Astrocyte (in vitro differentiated cells and primary cell): ENCODE measurements around the gene PCDHGB5. TPM values are rescaled to one million over a fixed set of nuclear protein-coding genes. Genes with fewer than 3 reads are reported as not detected.

Experiments used
- DNase-seq: peaks from one replicate; pipeline ENCODE4 v3.0.0-alpha.2; 2010; ENCODE audit warnings: low read depth
- FAIRE-seq: peaks from 2 replicates; lab custom pipeline; 2011; peaks lifted over from hg19 to GRCh38; lab: Jason Lieb, UNC
- H2AFZ ChIP-seq: 2 replicates; pipeline ENCODE4 v1.6.0; 2012; ENCODE audit warnings: low read depth, low read length, inconsistent platforms
- H3K27ac ChIP-seq: 2 replicates; pipeline ENCODE4 v1.5.1; 2011; ENCODE audit warnings: low read depth, low read length, inconsistent platforms
- H3K27me3 ChIP-seq: 2 replicates; pipeline ENCODE4 v1.6.0; 2011; ENCODE audit warnings: low read length, inconsistent platforms; ENCODE audit not compliant: insufficient read depth
- H3K36me3 ChIP-seq: 2 replicates; pipeline ENCODE4 v1.5.1; 2011; ENCODE audit warnings: low read length, inconsistent platforms; ENCODE audit not compliant: insufficient read depth
- H3K4me1 ChIP-seq: 2 replicates; pipeline ENCODE4 v1.5.1; 2011; ENCODE audit warnings: low read length, inconsistent platforms; ENCODE audit not compliant: insufficient read depth
- H3K4me2 ChIP-seq: 2 replicates; pipeline ENCODE4 v1.6.0; 2012; ENCODE audit warnings: low read length, inconsistent platforms
- H3K4me3 ChIP-seq: 2 replicates; pipeline ENCODE4 v1.5.1; 2011; ENCODE audit warnings: low read depth, mild to moderate bottlenecking, low read length, inconsistent platforms; ENCODE audit not compliant: insufficient read depth
- H3K79me2 ChIP-seq: 2 replicates; pipeline ENCODE4 v1.6.0; 2012; ENCODE audit warnings: mild to moderate bottlenecking, low read length, inconsistent platforms; ENCODE audit not compliant: insufficient read depth
- H3K9ac ChIP-seq: 2 replicates; pipeline ENCODE4 v1.6.0; 2012; ENCODE audit warnings: mild to moderate bottlenecking, low read length, inconsistent platforms
- H3K9me3 ChIP-seq: 2 replicates; pipeline ENCODE4 v1.5.1; 2012; ENCODE audit warnings: low read depth, mild to moderate bottlenecking, low read length, inconsistent platforms; ENCODE audit not compliant: insufficient read depth
- H4K20me1 ChIP-seq: 2 replicates; pipeline ENCODE4 v1.6.0; 2012; ENCODE audit warnings: low read length, inconsistent platforms; ENCODE audit not compliant: insufficient read depth
- H3K27ac Mint-ChIP-seq: one replicate; pipeline ENCODE4 v1.8.0; 2021; ENCODE audit warnings: mild to moderate bottlenecking, mixed read lengths; ENCODE audit not compliant: unreplicated experiment
- H3K27me3 Mint-ChIP-seq: one replicate; pipeline ENCODE4 v1.8.0; 2021; ENCODE audit warnings: low read depth, mixed read lengths; ENCODE audit not compliant: unreplicated experiment
- H3K36me3 Mint-ChIP-seq: one replicate; pipeline ENCODE4 v1.8.0; 2021; ENCODE audit warnings: low read depth, mixed read lengths; ENCODE audit not compliant: unreplicated experiment
- H3K4me1 Mint-ChIP-seq: one replicate; pipeline ENCODE4 v1.8.0; 2021; ENCODE audit warnings: low read depth, mixed read lengths; ENCODE audit not compliant: unreplicated experiment
- H3K4me3 Mint-ChIP-seq: one replicate; pipeline ENCODE4 v1.8.0; 2021; ENCODE audit warnings: mild to moderate bottlenecking, moderate library complexity, mixed read lengths; ENCODE audit not compliant: unreplicated experiment
- H3K9me3 Mint-ChIP-seq: one replicate; pipeline ENCODE4 v1.8.0; 2021; ENCODE audit warnings: mild to moderate bottlenecking, mixed read lengths; ENCODE audit not compliant: unreplicated experiment
- CTCF ChIP-seq: IDR thresholded peaks from 2 replicates; pipeline ENCODE4 v1.5.1; 2011; ENCODE audit warnings: low read depth, mild to moderate bottlenecking, inconsistent platforms, low read length, moderate library complexity; ENCODE audit not compliant: insufficient read depth
- EZH2 ChIP-seq: IDR thresholded peaks from 2 replicates; pipeline ENCODE4 v1.6.1; 2012; ENCODE audit warnings: mild to moderate bottlenecking, low read length, inconsistent platforms; ENCODE audit not compliant: insufficient read depth
- total RNA-seq: library from RNA; stranded (reverse); gene quantifications from 2 replicates; pipeline ENCODE4 v1.2.1, GENCODE V29; 2021

The PCDHGB5 gene
- total RNA-seq, 1 donor from 2014 or later: 2.1 TPM

DNA sequence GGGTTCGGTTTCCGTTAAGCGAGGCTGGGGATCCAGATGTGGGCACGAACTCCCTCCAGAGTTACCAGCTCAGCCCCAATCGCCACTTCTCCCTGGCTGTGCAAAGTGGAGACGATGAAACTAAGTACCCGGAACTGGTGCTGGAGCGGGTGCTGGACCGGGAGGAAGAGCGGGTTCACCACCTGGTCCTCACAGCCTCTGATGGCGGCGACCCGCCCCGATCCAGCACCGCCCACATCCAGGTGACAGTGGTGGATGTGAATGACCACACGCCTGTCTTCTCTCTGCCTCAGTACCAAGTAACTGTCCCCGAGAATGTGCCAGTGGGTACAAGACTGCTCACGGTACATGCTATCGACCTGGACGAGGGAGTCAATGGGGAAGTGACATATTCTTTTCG is 14.4 kb upstream of the PCDHGB5 start:
- Histone ChIP-seq H3K9ac (no peak overlapping the region), H3K4me3 (peak overlapping the region; percentile 62), H3K79me2 (no peaks in the 10 kb centered on the region), H3K4me1 (no peaks in the 10 kb centered on the region), H3K4me2 (peak overlapping the region; percentile 80), H3K27me3 (no peaks in the 10 kb centered on the region), H3K9me3 (peaks cover 30% of the 10 kb centered on the region), H3K27ac (no peak overlapping the region), H3K36me3 (no peaks in the 10 kb centered on the region), H2AFZ (no peak overlapping the region), H4K20me1 (no peaks in the 10 kb centered on the region)
- H3K27me3 Mint-ChIP-seq: no peaks in the 10 kb centered on the region
- FAIRE-seq: no peak
- no peak overlapping the region for H3K27ac Mint-ChIP-seq
- no peak for DNase-seq
- no peaks in the 10 kb centered on the region for H3K4me1 Mint-ChIP-seq
- peaks cover 7% of the 10 kb centered on the region for H3K36me3 Mint-ChIP-seq
- no peak overlapping the region for H3K4me3 Mint-ChIP-seq
- no peak for TF ChIP-seq CTCF
- TF ChIP-seq EZH2: no peak
- H3K9me3 Mint-ChIP-seq: peaks cover 12% of the 10 kb centered on the region

DNA sequence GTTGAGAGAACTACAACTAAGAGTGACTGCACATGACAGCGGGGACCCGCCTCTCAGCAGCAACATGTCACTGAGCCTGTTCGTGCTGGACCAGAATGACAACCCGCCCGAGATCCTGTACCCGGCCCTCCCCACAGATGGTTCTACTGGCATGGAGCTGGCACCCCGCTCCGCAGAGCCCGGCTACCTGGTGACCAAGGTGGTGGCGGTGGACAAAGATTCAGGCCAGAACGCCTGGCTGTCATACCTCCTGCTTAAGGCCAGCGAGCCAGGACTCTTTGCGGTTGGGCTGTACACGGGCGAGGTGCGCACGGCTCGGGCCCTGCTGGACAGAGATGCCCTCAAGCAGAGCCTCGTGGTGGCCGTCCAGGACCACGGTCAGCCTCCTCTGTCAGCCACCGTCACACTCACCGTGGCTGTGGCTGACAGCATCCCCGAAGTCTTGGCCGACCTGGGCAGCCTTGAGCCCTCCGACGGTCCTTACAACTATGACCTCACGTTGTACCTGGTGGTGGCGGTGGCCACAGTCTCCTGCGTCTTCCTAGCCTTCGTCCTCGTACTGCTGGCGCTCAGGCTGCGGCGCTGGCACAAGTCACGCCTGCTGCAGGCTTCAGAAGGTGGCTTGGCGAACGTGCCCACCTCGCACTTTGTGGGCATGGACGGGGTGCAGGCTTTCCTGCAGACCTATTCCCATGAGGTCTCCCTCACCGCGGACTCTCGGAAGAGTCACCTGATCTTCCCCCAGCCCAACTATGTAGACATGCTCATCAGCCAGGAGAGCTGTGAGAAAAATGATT is 13.1 kb upstream of the PCDHGB5 start:
- Histone ChIP-seq H3K27me3 (no peaks in the 10 kb centered on the region), H3K9ac (no peak overlapping the region), H3K79me2 (no peaks in the 10 kb centered on the region), H2AFZ (no peak overlapping the region), H3K4me2 (no peak overlapping the region), H3K9me3 (peaks cover 41% of the 10 kb centered on the region), H3K4me1 (no peaks in the 10 kb centered on the region), H4K20me1 (no peaks in the 10 kb centered on the region), H3K36me3 (no peaks in the 10 kb centered on the region), H3K4me3 (no peak overlapping the region), H3K27ac (no peak overlapping the region)
- no peak for TF ChIP-seq CTCF
- TF ChIP-seq EZH2: no peak
- no peak for DNase-seq
- peaks cover 8% of the 10 kb centered on the region for H3K36me3 Mint-ChIP-seq
- FAIRE-seq: no peak
- H3K27ac Mint-ChIP-seq: no peak overlapping the region
- H3K4me3 Mint-ChIP-seq: no peak overlapping the region
- H3K4me1 Mint-ChIP-seq: no peaks in the 10 kb centered on the region
- peaks cover 19% of the 10 kb centered on the region for H3K9me3 Mint-ChIP-seq
- H3K27me3 Mint-ChIP-seq: no peaks in the 10 kb centered on the region
